Prostate gland (tissue), 2 donors: ENCODE measurements around the gene PPP2R2D. TPM values are rescaled to one million over a fixed set of nuclear protein-coding genes. Genes with fewer than 3 reads are reported as not detected.

Experiments used
- DNase-seq: peaks from one replicate; pipeline ENCODE4 v3.0.0-alpha.2; 2019; ENCODE audit warnings: low spot score
- H3K27ac ChIP-seq, 2 donors: fragments of 200-600 bp; sonication (generic); 2 replicates each; pipeline ENCODE4 v1.5.1; 2017 to 2019
- H3K27me3 ChIP-seq: fragments of 200-600 bp; sonication (generic); replicated peaks from 2 replicates; pipeline ENCODE4 v1.5.1; 2019; ENCODE audit not compliant: insufficient read depth
- H3K36me3 ChIP-seq, 2 donors: fragments of 200-600 bp; sonication (generic); 1 replicate in 1 of 2; 2 replicates in 1 of 2; pipeline versions ENCODE4 v1.5.1 to v1.8.1; 2017 to 2019
- H3K4me1 ChIP-seq: fragments of 200-600 bp; sonication (generic); replicated peaks from 2 replicates; pipeline ENCODE4 v1.5.1; 2019
- H3K4me3 ChIP-seq, 2 donors: fragments of 200-600 bp; sonication (generic); 2 replicates each; pipeline ENCODE4 v1.5.1; 2017 to 2019
- H3K9me3 ChIP-seq: fragments of 200-600 bp; sonication (generic); 2 replicates; pipeline ENCODE4 v1.5.1; 2017
- POLR2A ChIP-seq: fragments of 450-650 bp; IDR thresholded peaks from one replicate; pipeline ENCODE4 v1.6.1; 2016; ENCODE audit warnings: antibody characterized with exemption, mild to moderate bottlenecking
- POLR2AphosphoS5 ChIP-seq: sonication (generic); formaldehyde crosslinking; IDR thresholded peaks from one replicate; pipeline ENCODE4 v1.6.1; 2017; ENCODE audit warnings: antibody characterized with exemption
- WGBS: methylation state at CpG from one replicate; pipeline ENCODE4 v1.1.5; 2018; 5-methylcytosine and 5-hydroxymethylcytosine counted together
- intact Hi-C: fragments of 100-400 bp; cut with DNase I; formaldehyde crosslinking; loops from one replicate; pipeline ENCODE4 v1.14.2; 2022
- total RNA-seq, 2 donors: library from RNA; depleted of rRNA; stranded (reverse); fragments of >200 nt; gene quantifications; one replicate each; pipeline ENCODE4 v1.1.0, GENCODE V29; 2016
- TF ChIP-seq, protein P1 (sequence below), 4 experiments: fragments of 200-600 bp in 2 of 4; fragments of 450-650 bp in 2 of 4; sonication (generic) in 2 of 4; IDR thresholded peaks; 1 replicate in 3 of 4; 2 replicates in 1 of 4; pipeline ENCODE4 v1.5.1; 2016 to 2019; ENCODE audit warnings: antibody characterized with exemption in 4 of 4, mild to moderate bottlenecking in 2 of 4, moderate library complexity in 2 of 4

PPP2R2D gene
- total RNA-seq, 2 donors from 2014 or later: 37.0 to 55.2 TPM

DNA sequence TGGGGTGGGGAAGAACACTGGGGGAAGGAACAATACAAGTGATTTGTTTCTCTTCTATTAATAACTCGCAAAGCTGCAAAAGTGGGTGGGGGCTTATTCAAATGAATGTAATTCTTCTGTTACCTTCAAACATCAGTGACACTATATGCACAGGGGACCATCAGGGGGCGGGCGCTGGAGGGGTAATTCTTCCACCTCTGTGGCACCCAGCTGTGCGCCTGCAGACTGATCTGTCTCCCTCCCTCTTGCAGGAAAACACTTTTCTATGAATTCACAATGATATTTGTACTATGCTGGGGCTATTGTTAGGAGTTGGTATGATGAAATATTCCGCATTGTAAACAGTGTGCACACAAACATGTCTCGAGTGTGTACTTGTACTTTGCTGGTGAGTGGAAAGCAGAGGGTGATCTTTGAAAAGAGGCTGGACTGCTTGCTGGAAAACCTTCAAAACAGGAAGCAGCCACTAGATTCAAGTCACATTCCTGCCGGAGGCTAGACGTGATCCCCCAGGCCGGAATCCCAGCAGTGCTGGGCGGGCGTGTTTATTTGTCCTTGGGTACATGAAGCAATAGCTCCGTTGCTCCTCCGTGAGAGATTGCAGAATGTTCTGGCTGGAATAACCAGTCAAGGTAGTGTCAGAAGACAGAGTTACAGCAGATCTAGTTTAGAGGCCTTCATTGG, 96.7 kb downstream of the PPP2R2D start:
- Histone ChIP-seq H3K27me3 (no peaks in the 10 kb centered on the region), H3K27ac (peak overlapping the region; percentile 90 to 93), H3K36me3 (no peaks in the 10 kb centered on the region), H3K9me3 (no peaks in the 10 kb centered on the region), H3K4me1 (peaks cover 28% of the 10 kb centered on the region), H3K4me3 (no peak overlapping the region)
- TF ChIP-seq, protein P1, sequence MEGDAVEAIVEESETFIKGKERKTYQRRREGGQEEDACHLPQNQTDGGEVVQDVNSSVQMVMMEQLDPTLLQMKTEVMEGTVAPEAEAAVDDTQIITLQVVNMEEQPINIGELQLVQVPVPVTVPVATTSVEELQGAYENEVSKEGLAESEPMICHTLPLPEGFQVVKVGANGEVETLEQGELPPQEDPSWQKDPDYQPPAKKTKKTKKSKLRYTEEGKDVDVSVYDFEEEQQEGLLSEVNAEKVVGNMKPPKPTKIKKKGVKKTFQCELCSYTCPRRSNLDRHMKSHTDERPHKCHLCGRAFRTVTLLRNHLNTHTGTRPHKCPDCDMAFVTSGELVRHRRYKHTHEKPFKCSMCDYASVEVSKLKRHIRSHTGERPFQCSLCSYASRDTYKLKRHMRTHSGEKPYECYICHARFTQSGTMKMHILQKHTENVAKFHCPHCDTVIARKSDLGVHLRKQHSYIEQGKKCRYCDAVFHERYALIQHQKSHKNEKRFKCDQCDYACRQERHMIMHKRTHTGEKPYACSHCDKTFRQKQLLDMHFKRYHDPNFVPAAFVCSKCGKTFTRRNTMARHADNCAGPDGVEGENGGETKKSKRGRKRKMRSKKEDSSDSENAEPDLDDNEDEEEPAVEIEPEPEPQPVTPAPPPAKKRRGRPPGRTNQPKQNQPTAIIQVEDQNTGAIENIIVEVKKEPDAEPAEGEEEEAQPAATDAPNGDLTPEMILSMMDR (IDR thresholded peaks at IDR 0.05): no peak
- TF ChIP-seq POLR2A (peak; percentile 40), POLR2AphosphoS5 (peak; percentile 99)
- WGBS: 28% methylated on average over 13 of the region's 13 CpGs
- peak; percentile 97 for DNase-seq
- intact Hi-C loops: no loop called here

DNA sequence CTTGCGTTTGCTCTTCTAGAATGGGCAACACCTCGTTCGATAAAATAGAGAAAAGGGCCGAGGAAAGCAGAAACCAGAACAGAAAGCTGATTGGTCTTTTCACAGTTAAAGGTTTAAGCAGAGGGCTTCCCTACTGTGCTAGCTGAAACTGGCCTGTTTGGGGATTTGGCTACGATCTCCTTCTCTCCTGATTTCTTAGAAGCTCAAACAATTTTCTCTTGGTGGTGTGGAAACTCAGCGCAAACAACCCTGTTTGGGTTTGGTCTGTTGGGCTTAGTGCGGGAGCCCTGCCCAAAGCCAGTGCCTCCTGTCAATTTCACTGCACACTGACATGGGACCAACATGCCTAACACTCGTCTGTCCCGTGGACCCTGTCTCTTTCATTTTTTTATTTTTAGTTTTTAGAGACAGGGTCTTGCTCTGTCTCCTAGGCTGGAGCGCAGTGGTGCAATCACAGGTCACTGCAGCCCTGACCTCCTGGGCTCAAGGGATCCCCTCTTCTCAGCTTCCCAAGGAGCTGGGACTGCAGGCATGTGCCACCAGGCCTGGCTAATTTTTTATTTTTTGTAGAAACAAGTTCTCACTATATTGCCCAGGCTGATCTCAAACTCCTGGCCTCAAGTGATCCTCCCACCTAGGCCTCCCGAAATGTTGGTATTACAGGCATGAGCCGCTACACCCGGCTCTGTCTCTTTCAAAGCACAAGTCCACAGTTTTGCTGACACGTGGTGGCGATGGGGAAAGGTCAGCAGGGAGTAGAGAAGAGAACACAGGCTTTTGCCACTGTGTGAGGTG, 97.4 kb downstream of the PPP2R2D start:
- intact Hi-C loops: no loop called here
- Histone ChIP-seq H3K4me3 (no peak overlapping the region), H3K36me3 (no peaks in the 10 kb centered on the region), H3K27me3 (no peaks in the 10 kb centered on the region), H3K4me1 (peaks cover 28% of the 10 kb centered on the region), H3K27ac (peak overlapping the region; percentile 90 to 93), H3K9me3 (no peaks in the 10 kb centered on the region)
- TF ChIP-seq POLR2AphosphoS5: no peak
- DNase-seq: no peak
- WGBS: 53% methylated on average over 15 of the region's 15 CpGs

DNA sequence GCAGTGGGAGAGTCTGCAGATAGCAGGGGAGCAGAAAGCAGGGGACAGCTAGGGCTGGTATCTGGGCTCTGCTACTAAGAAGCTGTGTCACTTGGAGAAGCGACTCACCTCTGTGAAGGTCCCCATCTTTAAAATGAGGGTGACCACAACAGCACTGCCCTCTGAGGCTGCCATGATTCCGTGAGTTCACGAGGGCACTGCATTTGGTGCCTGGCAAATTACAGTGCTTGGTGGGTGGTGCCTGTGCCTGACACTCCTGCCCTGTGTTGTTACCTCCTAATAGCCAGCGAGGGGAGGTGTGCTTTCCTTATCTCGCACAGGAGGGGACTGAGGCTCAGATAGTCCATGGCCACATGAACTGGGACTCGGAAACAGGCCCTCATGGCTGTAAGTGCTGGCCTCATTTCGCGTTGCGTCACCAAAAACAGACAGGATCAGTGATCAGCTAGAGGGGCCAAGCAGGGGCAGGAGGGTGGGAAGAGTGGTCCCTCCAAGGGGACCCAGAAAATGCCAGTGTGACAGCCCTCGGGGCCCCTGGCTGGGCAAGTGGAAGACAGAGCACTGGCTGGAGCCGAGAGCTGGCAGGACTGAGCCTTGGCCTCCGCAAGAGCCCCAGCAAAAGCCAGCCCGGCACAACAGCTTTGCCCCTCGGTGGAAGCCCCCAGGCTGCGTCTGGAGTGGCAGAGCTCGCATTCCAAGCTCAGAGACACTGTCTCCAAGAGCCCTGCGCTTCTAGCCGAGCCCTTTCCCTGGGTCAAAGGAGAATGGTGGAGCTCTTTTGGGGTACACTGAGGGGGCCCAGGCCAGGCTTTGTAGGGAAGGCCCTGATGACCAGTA, 98.3 kb downstream of the PPP2R2D start:
- 94% methylated on average over 18 of the region's 18 CpGs for WGBS
- intact Hi-C loops: no loop called here

DNA sequence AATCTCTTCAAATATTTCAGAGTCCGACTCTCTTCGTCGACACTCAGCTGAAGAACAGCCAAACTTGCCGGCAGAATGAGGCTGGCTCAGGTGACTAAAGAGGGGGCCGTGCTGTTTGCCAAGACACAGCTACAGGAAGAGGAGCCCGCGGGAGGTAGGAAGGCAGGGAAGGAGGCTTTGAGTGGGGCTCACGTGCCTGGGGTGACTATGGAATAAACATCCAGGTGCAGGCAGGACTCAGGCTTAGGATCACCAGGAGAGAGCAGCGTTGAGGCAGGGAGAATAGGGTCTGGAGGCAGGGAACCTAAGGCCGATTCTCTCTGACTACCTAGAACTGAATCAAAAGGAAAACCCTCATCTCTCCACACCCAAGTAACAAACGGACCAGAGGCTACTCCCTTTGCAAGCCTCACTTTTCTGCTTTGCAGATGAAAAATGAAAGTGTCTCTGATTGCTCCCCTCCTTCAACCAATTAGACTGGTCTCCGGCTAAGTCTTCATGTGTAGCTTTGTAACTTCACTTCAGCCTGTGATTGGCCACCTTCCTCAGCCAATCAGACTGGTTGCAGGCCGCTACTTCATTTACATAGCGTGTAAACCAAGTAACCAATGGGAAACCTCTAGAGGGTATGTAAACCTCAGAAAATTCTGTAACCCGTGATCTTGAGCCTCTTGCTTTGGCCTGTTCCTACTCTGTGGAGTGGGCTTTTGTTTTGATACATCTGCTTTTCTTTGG, 100.6 kb downstream of the PPP2R2D start:
- peak; percentile 47 for DNase-seq
- Histone ChIP-seq H3K36me3 (no peaks in the 10 kb centered on the region), H3K4me1 (peaks cover 26% of the 10 kb centered on the region), H3K27me3 (no peaks in the 10 kb centered on the region), H3K27ac (peak overlapping the region in 1 of 2 donors; percentile 57), H3K9me3 (no peaks in the 10 kb centered on the region), H3K4me3 (no peak overlapping the region)
- TF ChIP-seq POLR2A (no peak), POLR2AphosphoS5 (peak; percentile 27)
- TF ChIP-seq, protein P1 (IDR thresholded peaks at IDR 0.05): peak in 3 of 4 experiments; percentile 12 to 33 (median 24)
- intact Hi-C loops: no loop called here
- WGBS: 64% methylated on average over 15 of the region's 15 CpGs

More for the DNA sequence above, 98.3 kb downstream of the PPP2R2D start:
- Histone ChIP-seq H3K27ac (peak overlapping the region; percentile 90 to 93), H3K9me3 (no peaks in the 10 kb centered on the region), H3K36me3 (no peaks in the 10 kb centered on the region), H3K27me3 (no peaks in the 10 kb centered on the region), H3K4me1 (peaks cover 28% of the 10 kb centered on the region), H3K4me3 (no peak overlapping the region)
- DNase-seq: no peak
- TF ChIP-seq POLR2A (no peak), POLR2AphosphoS5 (no peak)
- TF ChIP-seq, protein P1 (IDR thresholded peaks at IDR 0.05): no peak
